HG03280 (cell line): ENCODE data around the gene GNG13.

Experiments
- ATAC-seq: cut with Tn5 transposase; IDR thresholded peaks from one replicate; pipeline ENCODE4 v1.9.1; 2021; ENCODE audit warnings: mild to moderate bottlenecking, moderate library complexity; ENCODE audit not compliant: unreplicated experiment

Gene GNG13

DNA sequence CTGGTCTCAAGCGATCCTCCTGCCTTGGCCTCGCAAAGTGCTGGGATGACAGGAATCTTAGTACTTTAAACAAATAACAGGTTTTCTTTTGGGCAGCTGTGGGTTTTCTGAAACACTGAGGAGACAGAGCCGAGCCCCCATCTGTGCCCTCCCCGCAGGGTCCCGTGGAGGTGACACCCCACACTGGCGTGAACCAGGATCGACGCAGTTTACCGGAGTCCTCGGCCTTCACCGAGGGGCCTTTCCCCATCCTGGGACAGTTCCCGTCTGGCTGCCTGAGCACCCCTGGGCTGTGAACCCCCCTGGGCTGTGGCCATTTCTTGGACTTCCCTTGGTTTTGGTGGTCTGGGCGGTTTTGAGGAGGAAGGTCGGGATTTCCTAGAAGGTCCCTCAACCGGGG is 15.3 kb upstream of the GNG13 start:
- no peak for ATAC-seq

DNA sequence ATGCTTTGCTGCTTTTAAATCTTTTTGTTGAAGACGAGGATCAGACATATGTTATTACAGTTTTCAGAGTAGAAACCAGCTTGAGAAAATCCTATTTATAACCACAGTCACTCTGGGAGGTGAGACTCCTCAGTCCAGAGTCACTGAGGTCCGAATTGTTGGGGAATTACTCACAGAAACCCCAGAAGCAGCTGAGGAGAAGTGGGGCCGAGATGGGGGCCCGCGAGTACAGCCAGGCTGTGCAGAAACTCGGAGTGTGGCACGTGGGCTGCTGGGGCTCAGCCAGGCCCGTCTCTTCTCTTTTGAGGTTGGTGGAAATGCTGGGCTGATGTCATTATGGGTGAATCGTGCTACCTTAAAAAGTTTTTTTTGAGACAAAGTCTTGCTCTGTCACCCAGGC is 14.4 kb upstream of the GNG13 start:
- ATAC-seq: no peak

DNA sequence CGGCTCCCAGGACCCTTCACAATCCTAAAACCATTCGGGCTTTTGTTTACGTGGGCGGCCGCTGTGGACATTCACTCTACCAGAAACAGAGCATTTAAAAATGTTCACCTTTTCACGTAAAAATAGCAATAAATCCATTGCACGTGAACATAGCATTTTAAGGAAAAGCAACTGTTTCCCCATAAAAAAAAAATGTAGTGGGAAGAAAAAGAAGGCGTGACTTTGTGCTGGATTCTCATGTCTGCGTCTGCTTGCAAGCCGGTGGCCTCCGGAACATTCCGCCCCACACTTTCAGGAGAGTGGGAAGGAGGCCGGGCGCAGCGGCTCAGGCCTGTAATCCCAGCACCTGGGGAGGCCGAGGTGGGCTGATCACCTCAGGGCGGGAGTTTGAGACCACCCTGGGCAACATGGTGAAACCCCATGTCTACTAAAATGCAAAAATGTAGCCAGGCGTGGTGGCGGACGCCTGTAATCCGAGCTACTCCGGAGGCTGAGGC is 13.4 kb upstream of the GNG13 start:
- ATAC-seq: no peak

DNA sequence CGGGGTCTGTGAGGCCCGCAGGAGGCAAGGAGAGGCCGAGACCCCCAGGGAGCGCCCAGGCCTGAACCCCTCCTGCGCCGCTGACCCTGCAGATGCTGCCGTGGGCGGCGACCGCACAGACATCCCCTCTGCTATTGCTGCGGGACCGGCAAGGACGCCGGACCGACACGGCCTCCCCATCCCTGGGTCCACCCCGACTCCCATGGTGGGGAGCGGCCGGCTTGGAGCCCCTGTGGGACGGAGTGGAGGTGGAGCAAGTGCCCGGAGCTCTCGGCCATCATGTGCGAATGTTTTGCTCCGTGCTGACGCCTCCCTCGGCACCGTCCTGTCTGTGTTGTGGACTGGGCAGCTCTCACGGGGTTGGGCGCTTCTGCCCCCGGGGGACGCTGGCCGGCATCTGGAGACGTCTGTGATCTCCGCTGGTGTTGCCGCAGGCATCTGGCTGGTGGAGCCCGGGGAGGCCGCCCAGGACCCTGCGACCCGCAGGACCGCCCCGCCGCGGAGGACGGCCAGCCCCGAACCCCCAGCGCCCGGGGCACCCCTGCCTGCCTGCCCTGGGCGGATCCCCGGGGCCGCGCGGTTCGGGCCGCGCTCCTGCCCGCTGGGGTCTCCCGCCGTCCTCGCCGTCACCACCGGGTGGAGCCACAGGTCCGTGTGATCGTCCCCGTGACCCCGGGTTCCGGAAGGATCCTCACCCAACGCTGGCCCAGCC is 12.8 kb upstream of the GNG13 start:
- ATAC-seq: no peak

- ATAC-seq: no peak
Observed at GRCh38 chr16:808085-808386, 7.5 kb upstream of the GNG13 start.

- peak; percentile 86 for ATAC-seq
Observed at GRCh38 chr16:807347-808084, 7.0 kb upstream of the GNG13 start.

DNA sequence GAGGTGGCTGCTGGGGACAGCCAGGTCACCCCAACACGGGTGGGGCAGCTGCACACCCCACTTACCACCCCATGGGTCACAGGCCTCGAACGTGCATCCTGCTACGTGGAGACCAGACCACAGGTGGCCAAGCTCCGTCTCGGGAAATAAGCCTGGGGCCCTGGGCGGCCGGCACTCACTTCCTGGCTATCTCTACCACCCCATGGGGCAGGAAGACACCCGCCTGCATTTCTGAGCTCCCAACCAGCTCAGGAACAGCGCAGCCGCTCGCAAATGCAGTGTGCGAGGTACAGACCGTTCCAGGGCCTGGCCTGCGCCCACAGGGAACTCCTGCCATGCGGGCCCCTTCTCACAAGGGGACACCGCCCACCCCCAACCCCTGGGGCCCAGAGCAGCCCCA is 4.9 kb upstream of the GNG13 start:
- ATAC-seq: no peak

DNA sequence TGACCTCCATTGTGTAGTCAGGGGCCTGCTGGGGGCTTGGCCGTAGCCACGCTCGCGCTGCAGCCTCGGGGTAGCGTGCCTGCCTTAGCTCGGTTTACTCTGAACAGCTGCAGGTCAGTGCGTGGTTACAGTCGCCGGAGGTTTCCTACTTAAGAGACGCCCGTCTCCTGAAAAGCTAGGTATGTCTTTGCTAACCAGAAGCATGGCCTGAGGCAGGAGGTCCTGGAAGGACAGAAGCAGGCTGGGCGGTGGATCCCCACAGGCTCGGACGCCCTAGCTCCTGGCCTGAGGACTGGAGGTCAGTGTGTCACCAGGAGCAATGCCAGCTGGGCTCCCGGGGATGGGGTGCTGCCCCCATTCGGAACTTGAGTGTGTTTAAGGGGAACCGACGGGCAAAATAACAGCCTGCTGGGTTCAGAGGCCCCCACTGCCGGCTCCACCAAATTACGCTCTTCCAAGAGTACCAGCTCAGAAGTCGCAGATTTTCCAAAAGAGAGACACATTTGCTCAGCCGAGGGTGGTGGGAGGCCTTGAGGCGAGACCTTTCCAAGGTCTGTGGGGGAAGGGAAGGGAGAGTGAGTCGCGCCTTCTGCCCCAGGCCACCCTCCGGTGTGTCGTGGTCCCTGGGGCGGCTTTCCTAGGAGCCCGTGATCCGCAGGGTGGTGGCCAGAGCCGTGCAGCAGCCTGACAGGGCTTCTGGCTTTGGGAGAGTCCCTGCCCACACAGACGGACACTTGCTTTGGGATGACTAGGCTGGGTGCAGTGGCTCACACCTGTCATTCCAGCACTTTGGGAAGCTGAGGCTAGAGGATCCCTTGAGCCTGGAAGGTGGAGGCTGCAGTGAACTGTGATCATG is 3.9 kb upstream of the GNG13 start:
- no peak for ATAC-seq

GRCh38 chr16:803754-804080 is 3.2 kb upstream of the GNG13 start:
- no peak for ATAC-seq

DNA sequence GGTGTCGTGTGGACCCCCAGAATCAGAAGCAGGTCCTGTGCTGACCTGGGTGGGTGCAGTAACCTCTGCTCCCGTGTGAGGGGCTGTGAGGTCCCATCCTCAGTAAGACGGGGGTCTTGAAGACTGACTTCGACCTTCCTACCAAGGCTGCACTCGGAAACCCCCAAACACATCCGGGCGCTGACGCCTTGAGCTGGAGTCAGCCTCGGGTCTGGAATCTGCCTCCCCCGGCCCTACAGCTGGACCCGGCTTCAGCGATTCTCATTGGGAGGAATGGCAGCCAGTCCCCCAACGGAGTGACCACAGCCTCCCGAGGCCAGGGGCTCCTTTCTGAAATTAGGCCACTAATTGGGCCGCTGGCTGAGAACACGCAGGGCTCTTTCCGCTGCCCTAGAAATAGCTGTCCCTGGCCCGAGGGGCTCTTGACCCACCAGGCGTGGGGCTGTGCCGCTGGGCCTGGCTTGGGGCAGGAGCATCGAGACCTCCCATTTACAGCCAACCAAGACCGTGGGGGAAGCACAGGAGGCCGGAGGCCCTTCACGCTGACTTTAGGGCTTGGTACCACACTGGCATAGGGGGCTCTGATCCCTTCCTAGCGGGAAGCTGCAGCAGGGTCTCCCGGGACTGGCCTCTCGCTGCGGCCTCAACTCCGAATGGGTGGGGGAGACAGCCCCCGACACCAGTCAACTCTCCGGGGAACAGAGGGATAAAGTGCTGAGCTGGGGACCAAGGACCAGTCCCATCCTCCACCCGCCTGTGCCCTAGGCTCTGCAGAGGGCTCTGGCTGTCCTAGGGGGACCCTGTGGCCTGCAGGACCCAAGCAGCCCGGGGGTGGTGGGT is 2.6 kb upstream of the GNG13 start:
- no peak for ATAC-seq

DNA sequence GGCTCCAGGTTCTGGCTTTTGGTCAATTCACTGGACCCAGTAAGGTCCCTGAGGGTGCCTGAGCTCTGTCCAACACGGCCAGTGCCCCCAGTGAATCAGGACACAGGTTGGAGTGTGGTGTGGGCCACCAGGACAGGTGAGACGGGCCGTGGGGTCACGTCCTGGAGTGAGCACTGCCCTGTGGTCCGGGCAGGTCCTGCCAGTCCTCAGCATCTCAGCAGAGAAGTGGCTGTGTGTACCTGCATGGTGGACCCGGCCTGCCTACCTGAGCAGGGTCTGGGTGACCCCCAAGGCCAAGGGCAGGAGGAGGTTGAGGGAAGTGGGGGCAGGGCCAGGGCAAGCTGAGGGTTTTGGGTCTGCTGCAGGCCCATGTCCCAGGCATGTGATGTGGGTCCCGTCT is 1.9 kb upstream of the GNG13 start:
- no peak for ATAC-seq

GRCh38 chr16:801584-802363 is 1.2 kb upstream of the GNG13 start:
- ATAC-seq: no peak

DNA sequence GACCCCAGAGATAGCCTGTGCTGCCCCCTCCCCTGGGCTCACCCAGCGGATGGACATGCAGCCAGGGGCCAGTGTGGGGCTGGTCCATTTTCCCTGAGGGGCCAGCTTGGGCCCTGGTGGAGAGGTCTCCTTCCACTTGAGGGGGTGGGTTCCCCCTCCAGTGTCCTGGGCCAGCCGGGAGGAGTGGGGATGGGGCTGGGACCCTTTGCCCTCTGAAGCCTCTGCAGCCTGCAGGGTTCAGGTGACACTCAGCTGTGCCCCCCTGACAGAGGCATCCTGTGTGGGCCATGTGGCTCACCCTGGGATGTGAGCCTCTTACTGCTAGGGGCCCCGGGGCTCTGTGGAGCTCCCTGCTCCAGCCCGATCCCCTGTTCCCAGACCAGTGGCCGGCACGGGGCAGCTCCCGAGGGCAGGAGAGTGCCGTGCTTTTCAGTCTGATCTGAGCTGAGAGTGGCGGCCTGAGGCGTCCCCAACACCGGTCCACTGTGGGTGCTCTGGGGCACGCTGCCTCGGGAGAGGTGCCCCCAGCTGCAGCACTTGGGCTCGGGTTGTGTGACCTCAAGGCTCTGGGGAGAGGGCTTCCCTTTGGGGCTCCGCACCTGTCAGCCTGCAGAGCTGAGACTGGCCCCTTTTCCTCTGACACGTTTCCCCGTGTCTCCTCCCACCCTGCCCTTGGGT is 439 bp upstream of the GNG13 start:
- no peak for ATAC-seq

DNA sequence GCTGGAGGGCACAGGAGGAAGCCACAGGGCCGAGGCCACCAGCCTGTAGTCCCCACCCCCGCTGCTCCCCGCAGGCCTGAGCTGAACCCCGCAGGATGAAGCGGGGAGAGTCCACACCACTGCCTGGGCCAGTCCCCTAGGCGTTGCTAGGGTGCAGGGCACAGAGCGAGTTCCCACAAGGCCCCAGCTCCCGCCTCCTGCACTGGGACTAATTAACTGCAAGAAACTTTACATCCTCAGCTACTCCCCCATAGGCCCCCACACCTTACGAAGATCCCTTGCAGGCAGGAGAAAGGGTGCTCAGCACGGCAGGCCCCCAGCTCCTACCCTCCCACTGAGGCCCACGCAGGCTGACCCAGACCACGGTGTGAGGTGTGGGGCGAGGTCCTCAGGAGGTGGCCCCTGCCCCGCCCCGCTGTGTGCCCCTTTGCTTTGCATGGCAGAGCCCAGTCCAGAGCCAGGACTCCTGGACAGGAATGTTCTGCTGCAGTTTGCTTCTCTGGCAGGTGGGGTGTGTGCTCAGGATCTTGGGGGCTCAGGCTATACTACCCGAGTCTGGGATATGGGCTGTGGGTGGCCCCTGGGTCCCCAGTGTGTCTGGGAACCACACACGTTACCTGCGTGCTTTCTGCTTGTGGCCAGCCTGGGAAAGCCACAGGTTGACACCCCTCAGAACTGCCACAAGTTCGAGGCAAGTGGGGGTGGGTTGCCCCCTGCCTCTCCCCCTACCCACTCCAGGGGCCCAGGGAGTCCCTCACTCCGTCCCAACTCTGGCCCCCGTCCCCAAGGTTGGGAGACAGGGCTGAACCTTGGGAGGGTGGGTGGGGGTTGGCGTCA is 1.2 kb downstream of the GNG13 start:
- ATAC-seq: no peak

DNA sequence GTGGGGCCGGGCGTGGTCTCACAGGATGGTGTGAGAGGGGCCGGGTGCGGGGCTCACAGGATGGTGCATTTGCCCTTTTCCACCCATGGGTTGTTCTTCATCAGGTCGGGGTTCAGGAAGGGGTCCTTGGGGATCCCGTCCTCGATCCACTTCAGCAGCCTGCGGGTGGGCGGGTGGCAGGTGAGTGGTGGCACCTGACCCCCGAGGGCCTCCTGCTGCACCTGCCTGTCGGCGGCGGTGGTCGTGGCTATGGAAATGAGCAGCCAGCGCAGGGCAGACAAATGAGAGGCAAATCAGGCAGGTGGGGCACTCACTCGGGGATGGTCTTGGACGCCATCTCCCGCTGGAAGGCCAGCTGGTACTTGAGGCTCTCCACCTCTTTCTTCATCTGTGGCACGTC is 1.9 kb downstream of the GNG13 start:
- ATAC-seq: no peak

DNA sequence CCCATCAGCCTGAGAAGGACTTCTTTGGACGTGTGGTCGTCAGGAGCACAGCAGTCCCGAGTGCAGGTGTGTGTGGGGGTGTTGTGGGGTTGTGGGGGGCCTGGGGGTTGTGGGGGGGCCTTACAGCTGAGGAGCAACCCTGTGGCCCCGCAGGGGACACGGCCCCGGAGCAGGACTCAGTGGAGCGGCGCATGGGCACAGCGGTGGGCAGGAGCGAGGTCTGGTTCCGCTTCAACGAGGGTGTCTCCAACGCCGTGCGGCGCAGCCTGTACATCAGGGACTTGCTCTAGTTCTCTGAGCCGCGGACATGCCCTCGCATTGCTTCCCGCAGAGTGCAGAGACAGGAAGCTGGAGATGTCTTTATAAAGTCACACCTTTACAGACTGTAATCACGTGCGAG is 2.8 kb downstream of the GNG13 start:
- ATAC-seq: no peak

DNA sequence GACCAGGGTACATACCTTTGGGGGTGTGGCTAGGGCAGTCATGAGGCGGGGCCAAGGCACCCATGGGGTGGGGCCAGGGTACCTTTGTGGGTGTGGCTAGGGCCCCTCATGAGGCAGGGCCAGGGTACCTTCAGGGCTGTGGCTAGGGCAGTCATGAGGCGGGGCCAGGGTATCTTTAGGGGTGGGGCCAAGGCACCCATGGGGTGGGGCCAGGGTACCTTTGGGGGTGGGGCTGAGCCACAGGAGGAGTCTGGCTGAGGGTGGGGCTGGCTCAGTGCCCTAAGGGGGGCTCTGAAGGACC is 3.5 kb downstream of the GNG13 start:
- no peak for ATAC-seq

DNA sequence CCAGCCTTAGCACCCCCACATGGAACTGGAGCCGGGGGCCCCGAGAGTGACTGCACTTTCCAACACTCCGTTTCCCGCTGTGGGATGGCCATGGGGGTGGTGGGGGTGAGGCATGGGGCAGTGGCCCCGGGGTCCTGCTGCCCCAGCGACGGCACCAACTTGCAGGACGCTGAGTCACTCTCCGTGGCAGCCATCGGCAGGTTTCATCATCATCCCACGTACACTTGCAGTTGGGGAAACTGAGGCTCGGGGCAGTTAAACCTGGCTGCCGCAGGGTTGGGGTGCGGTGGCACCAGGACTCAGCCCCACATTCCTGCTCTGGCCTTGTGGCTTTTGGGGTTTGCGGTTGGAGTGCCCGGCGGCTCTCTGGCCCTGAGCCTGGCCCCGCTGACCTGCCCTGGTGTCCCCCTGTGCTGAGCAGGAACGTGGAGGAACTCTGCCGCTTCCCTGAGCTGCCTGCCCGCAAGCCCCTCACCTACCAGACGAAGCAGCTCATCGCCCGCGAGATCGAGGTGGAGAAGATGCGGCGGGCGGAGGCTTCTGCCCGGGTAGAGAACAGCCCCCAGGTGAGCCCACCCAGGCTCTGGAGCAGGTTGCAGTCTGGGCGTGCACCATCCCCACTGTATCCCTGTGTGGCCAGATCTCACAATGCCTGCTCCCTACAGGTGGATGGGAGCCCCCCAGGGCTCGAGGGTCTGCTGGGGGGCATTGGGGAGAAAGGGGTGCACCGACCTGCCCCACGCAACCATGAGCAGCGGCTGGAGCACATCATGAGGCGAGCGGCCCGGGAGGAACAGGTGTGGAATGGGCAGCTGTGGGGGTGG is 4.0 kb downstream of the GNG13 start:
- no peak for ATAC-seq
